Measurements from ENCODE around the gene ZDHHC16. TPM values are rescaled to one million over a fixed set of nuclear protein-coding genes. Genes with fewer than 3 reads are reported as not detected.
"Not testable (repeated sequence)": the region's sequence is repeated elsewhere in the genome, so short reads cannot be mapped to it uniquely, and the experiment has no call there.

Gene ZDHHC16
- total and polyA plus RNA-seq, 2 donors (not counting 1 experiment from before 2014, with no cell fraction given): 24.1 to 41.5 TPM

DNA sequence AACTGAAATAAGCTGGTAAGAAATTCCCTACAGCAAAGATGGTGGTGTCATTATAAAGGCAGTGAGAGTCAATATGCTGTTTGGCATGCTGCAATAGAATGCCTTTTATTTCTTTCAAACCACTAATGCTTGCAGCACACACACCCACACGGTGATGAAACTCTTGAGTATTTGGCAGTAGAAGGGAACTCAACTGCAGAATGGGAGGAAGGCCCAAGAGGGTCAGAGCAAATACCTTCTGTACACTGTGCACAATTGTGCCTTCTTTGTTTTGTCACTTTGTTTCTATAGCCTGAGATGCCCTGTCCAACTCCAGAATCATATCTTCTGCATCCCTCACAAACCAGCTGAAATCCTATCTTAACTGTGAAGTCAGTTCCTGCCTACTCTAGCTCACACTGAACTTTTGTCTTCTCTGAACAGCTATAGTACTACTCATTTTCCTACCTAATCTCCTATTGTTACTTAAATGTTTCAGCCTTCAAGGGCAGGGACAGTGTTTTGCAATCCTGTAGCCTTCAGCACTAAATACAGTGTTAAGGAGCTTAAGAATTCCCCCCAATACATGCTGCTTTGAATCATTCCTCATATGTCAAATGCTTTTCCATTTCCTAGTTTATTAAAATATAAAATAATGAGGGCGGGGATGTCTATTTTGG lies 30.1 kb downstream of the ZDHHC16 start:
- no CpG with 5 or more reads among the region's 2 CpGs for WGBS (ENCODE audit: insufficient coverage)
- CTCF ChIA-PET: interaction anchor here (1.3 to 2.5 kb wide), 3 partner anchors 11 to 76 kb away, joined by 3 to 17 read pairs (median 5); no protein-coding TSS in a partner anchor
- no peaks in the 10 kb centered on the region for H3K79me2 ChIP-seq (ENCODE audit: control insufficient read depth, insufficient read depth, low read length)

DNA sequence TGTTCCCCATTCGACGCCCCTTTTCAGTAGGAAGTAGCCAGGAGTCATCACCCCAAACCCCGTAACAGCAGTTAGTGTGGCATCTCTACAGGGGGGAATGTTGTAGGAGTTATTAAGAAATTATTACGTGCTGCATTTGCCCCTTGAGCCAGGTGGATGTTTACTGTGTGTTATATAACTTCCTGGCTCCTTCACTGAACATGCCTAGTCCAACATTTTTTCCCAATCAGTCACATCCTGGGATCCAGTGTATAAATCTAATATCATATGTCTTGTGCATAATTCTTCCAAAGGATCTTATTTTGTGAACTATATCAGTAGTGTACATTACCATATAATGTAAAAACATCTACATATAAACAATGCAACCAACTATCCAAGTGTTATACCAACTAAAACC lies 33.4 kb downstream of the ZDHHC16 start:
- ATAC-seq (ENCODE audit: low read depth); H3K9me3 Mint-ChIP-seq (ENCODE audit: insufficient read depth); H3K4me1 Mint-ChIP-seq; H3K79me2 ChIP-seq (ENCODE audit: control insufficient read depth, insufficient read depth, low read length); H3K4me1 ChIP-seq (ENCODE audit: control insufficient read depth in 2 of 2, insufficient read depth in 2 of 2, low read length in 2 of 2); POLR2A ChIA-PET; H3K4me3 Mint-ChIP-seq; H3K27ac Mint-ChIP-seq; H3K27me3 ChIP-seq (replicated peaks in 1 of 4; ENCODE audit: control extremely low read depth in 1 of 4, control insufficient read depth in 3 of 4, insufficient read depth in 4 of 4, low read length in 3 of 4); H2AFZ ChIP-seq (ENCODE audit: insufficient read depth, low read depth, low read length, poor library complexity, severe bottlenecking); H3K4me3 ChIP-seq (ENCODE audit: control extremely low read depth in 1 of 5, extremely low read depth in 1 of 5, insufficient read depth in 1 of 5, low read depth in 2 of 5, low read length in 4 of 5); H3K4me2 ChIP-seq (replicated peaks; ENCODE audit: low read depth, low read length, poor library complexity, severe bottlenecking); CTCF ChIA-PET; H3K9me3 ChIP-seq (ENCODE audit: control extremely low read depth in 1 of 3, control insufficient read depth in 2 of 3, insufficient read depth in 1 of 3, low read length in 2 of 3); H3K9ac ChIP-seq (ENCODE audit: low read length); H3K27me3 Mint-ChIP-seq; DNase-seq; intact Hi-C loops (cut with micrococcal nuclease); H3K27ac ChIP-seq (ENCODE audit: low read length in 2 of 2): not testable (repeated sequence)
- peaks cover 31 to 74% of the 10 kb centered on the region in 2 experiments for H3K36me3 ChIP-seq (replicated peaks in 1 of 2; ENCODE audit: control extremely low read depth in 1 of 2, control insufficient read depth in 1 of 2, extremely low read depth in 1 of 2, insufficient read depth in 2 of 2, low read length in 1 of 2)
- peaks cover 16% of the 10 kb centered on the region for H4K20me1 ChIP-seq (ENCODE audit: control insufficient read depth, insufficient read depth, low read length, poor library complexity, severe bottlenecking)
- WGBS (ENCODE audit: insufficient coverage): 100% methylated on average over 2 of the region's 4 CpGs

More for the DNA sequence above, 30.1 kb downstream of the ZDHHC16 start:
- no peak overlapping the region for H2AFZ ChIP-seq (ENCODE audit: insufficient read depth, low read depth, low read length, poor library complexity, severe bottlenecking)
- no peak overlapping the region for H3K4me3 ChIP-seq (ENCODE audit: control extremely low read depth in 1 of 5, extremely low read depth in 1 of 5, insufficient read depth in 1 of 5, low read depth in 2 of 5, low read length in 4 of 5)
- no peaks in the 10 kb centered on the region for H3K27me3 Mint-ChIP-seq
- no peak for TF ChIP-seq EZH2 (IDR thresholded peaks at IDR 0.05; ENCODE audit: borderline replicate concordance, insufficient read depth, low read depth, low read length, poor library complexity, severe bottlenecking)
- peaks cover 2% of the 10 kb centered on the region for H3K9me3 Mint-ChIP-seq (ENCODE audit: insufficient read depth)
- H3K27me3 ChIP-seq (replicated peaks in 1 of 4; ENCODE audit: control extremely low read depth in 1 of 4, control insufficient read depth in 3 of 4, insufficient read depth in 4 of 4, low read length in 3 of 4): no peaks in the 10 kb centered on the region
- no peaks in the 10 kb centered on the region for H3K4me1 ChIP-seq (ENCODE audit: control insufficient read depth in 2 of 2, insufficient read depth in 2 of 2, low read length in 2 of 2)
- POLR2A ChIA-PET: no interaction called here
- peaks cover 20 to 85% of the 10 kb centered on the region in 2 experiments for H3K36me3 ChIP-seq (replicated peaks in 1 of 2; ENCODE audit: control extremely low read depth in 1 of 2, control insufficient read depth in 1 of 2, extremely low read depth in 1 of 2, insufficient read depth in 2 of 2, low read length in 1 of 2)
- no peak overlapping the region for H3K9ac ChIP-seq (ENCODE audit: low read length)
- H4K20me1 ChIP-seq (ENCODE audit: control insufficient read depth, insufficient read depth, low read length, poor library complexity, severe bottlenecking): peaks cover 5% of the 10 kb centered on the region
- no peak overlapping the region for H3K27ac ChIP-seq (ENCODE audit: low read length in 2 of 2)
- ATAC-seq (ENCODE audit: low read depth) (no peak), DNase-seq (no peak)
- H3K27ac Mint-ChIP-seq: no peak overlapping the region
- intact Hi-C loops (cut with micrococcal nuclease): no loop called here
- no peak overlapping the region for H3K4me2 ChIP-seq (replicated peaks; ENCODE audit: low read depth, low read length, poor library complexity, severe bottlenecking)
- H3K4me1 Mint-ChIP-seq: no peaks in the 10 kb centered on the region
- no peaks in the 10 kb centered on the region for H3K9me3 ChIP-seq (ENCODE audit: control extremely low read depth in 1 of 3, control insufficient read depth in 2 of 3, insufficient read depth in 1 of 3, low read length in 2 of 3)
- no peak overlapping the region for H3K4me3 Mint-ChIP-seq

Measured in B cell (primary cell).